Aorta (tissue), 5 donors: ENCODE data around the gene DGKB. TPM values are rescaled to one million over a fixed set of nuclear protein-coding genes. Genes with fewer than 3 reads are reported as not detected.

Experiments
- ATAC-seq: fragments of 200-7000 bp; cut with Tn5 transposase; one replicate; pipeline ENCODE4 v1.9.1; 2022; ENCODE audit warnings: moderate library complexity; ENCODE audit not compliant: low FRiP score
- DNase-seq, 2 donors: peaks; one replicate each; pipeline ENCODE4 v3.0.0-alpha.2; 2020
- H3K27ac ChIP-seq, 2 donors: one replicate each; pipeline ENCODE4 v1.5.1; 2013; ENCODE audit warnings: low read length in 2 of 2, mild to moderate bottlenecking in 2 of 2, moderate library complexity in 2 of 2, control low read depth in 1 of 2, inconsistent platforms in 1 of 2, low read depth in 1 of 2
- H3K27me3 ChIP-seq, 2 donors: one replicate each; pipeline ENCODE4 v1.6.1; 2013; ENCODE audit warnings: control low read depth in 1 of 2, low read length in 1 of 2, mild to moderate bottlenecking in 1 of 2, moderate library complexity in 1 of 2; ENCODE audit not compliant: insufficient read depth in 2 of 2, control insufficient read depth in 1 of 2
- H3K36me3 ChIP-seq, 2 donors: one replicate each; pipeline ENCODE4 v1.6.1; 2013; ENCODE audit warnings: control low read depth in 1 of 2, low read length in 1 of 2, mild to moderate bottlenecking in 1 of 2; ENCODE audit not compliant: insufficient read depth in 2 of 2, control insufficient read depth in 1 of 2
- H3K4me1 ChIP-seq, 2 donors: one replicate each; pipeline ENCODE4 v1.6.1; 2013; ENCODE audit warnings: low read length in 2 of 2, control low read depth in 1 of 2, mild to moderate bottlenecking in 1 of 2, moderate library complexity in 1 of 2; ENCODE audit not compliant: insufficient read depth in 2 of 2, control insufficient read depth in 1 of 2
- H3K4me3 ChIP-seq, 2 donors: one replicate each; pipeline ENCODE4 v1.5.1; 2013; ENCODE audit warnings: low read length in 2 of 2, control low read depth in 1 of 2, mild to moderate bottlenecking in 1 of 2
- H3K9me3 ChIP-seq: one replicate; pipeline ENCODE4 v1.6.1; 2013; ENCODE audit warnings: mild to moderate bottlenecking, low read length; ENCODE audit not compliant: control insufficient read depth
- WGBS, 2 donors: extraction: QIAGEN DNeasy Blood & Tissue Kit; methylation state at CpG; one replicate each; pipeline ENCODE4 v1.1.7; 2013; 5-methylcytosine and 5-hydroxymethylcytosine counted together
- intact Hi-C, 2 donors: fragments of 100-400 bp; cut with DNase I; formaldehyde crosslinking; loops; one replicate each; pipeline versions ENCODE4 v1.14.2 to v1.15.0; 2022
- polyA plus RNA-seq, 2 donors: library from polyadenylated mRNA; stranded (reverse); fragments of 200-250 nt; gene quantifications; one replicate each; pipeline ENCODE4 v1.2.3, GENCODE V29; 2013
- total RNA-seq, 2 donors: library from RNA; stranded (reverse); fragmentation: NEBNext Ultra II Directional; extraction: Animal tissue kit (Norgen Biotek cat#: 25700); gene quantifications; one replicate each; pipeline ENCODE4 v1.2.1, GENCODE V29; 2021
- donor health status: healthy with polysubstance abuse.
- donor health status: Bipolar disorder and iron deficiency.
- donor health status: DM: no; HTN: no; CAD: no.
- donor health status: DM: no; HTN: no; CAD: no.
- donor health status: DM: yes; HTN: yes; CAD: no.

DGKB gene
- total and polyA plus RNA-seq, 4 donors: 0.96 to 1.1 TPM; not detected in 2

GRCh38 chr7:14717169-14717568 is 185.4 kb downstream of the DGKB start:
- DNase-seq (no peak), ATAC-seq (no peak)
- Histone ChIP-seq H3K27me3 (no peaks in the 10 kb centered on the region), H3K36me3 (no peaks in the 10 kb centered on the region), H3K9me3 (no peaks in the 10 kb centered on the region), H3K4me3 (no peak overlapping the region), H3K27ac (no peak overlapping the region), H3K4me1 (no peaks in the 10 kb centered on the region)
- intact Hi-C loops: loop anchor here (5.0 to 10.0 kb wide), 2 partner anchors 298 to 300 kb away; no protein-coding TSS in a partner anchor

DNA sequence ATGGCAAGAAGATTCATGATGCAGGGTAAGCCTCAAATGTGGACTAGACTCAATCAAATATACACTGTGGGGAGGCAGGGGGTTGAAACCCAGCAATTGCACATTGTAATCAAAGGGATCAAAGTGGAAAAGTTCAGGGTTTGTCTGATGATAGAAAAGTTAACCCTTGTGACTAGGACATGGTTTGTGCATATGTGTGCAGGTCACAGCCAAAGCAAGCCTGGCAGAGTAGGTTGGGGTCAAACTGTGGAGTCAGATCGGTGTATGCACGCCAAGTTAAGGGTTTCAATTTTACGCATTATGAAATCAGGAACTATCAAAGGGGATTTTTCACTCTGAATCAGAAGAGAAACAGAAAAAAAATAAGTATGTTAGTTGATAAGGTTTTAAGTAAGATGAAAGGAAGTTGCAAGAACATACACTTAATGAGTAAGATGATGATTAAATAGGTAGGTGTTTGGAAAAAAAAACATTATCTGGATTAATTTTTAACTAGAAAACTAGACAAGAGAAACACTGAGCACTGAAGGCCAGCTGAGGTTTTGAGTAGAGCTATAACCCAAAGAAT is 188.3 kb downstream of the DGKB start:
- DNase-seq (no peak), ATAC-seq (no peak)
- Histone ChIP-seq H3K9me3 (no peaks in the 10 kb centered on the region), H3K36me3 (no peaks in the 10 kb centered on the region), H3K4me1 (no peaks in the 10 kb centered on the region), H3K27ac (no peak overlapping the region), H3K27me3 (no peaks in the 10 kb centered on the region), H3K4me3 (no peak overlapping the region)
- WGBS, 2 donors: 80 to 88% methylated on average over 3 of the region's 3 CpGs
- intact Hi-C loops: loop anchor here in 1 of 2 donors (10.0 kb wide), 1 partner anchor 301 kb away; no protein-coding TSS in a partner anchor

DNA sequence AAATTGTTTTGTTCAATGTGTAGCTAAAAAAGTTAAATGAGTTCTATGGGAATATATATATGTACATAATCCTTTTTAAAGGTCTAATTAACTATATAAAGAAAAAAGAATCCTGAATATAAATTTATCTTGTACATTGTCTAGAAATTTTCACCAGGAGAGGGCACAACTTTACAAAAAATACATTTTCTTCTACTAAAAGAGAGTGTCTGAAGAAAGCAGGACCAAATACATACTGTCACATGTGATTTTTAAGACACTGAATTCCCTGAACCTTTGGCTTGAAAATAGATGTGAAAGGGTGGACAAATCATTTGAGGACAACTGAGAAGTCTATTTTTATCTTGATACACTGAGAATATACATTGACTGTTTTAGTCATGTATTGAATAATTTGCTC is 204.3 kb downstream of the DGKB start:
- intact Hi-C loops: no loop called here
- ATAC-seq (no peak), DNase-seq (no peak)
- Histone ChIP-seq H3K27ac (no peak overlapping the region), H3K27me3 (no peaks in the 10 kb centered on the region), H3K4me1 (no peaks in the 10 kb centered on the region), H3K4me3 (no peak overlapping the region), H3K9me3 (no peaks in the 10 kb centered on the region), H3K36me3 (no peaks in the 10 kb centered on the region)

DNA sequence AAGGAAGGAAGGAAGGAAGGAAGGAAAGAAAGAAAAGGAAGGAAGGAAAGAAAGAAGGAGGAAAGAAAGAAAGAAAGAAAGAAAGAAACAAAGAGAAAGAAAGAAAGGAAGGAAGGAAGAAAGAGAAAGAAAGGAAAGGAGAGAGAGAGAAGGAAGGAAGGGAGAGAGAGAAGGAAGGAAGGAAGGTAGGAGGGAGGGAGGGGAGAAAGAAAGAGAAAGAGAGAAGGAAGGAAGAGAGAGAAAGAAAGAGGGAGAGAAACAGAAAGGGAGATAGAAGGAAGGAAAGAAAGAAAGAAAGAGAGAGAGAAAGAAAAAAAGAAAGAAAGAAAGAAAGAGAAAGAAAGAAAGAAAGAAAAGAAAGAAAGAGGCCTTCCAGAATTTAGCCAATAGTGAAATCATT is 204.9 kb downstream of the DGKB start:
- Histone ChIP-seq H3K4me3 (no peak overlapping the region), H3K27ac (no peak overlapping the region), H3K36me3 (no peaks in the 10 kb centered on the region), H3K9me3 (no peaks in the 10 kb centered on the region), H3K27me3 (no peaks in the 10 kb centered on the region), H3K4me1 (no peaks in the 10 kb centered on the region)
- no peak for ATAC-seq
- intact Hi-C loops: no loop called here
- DNase-seq: no peak

GRCh38 chr7:14691597-14692203 is 210.9 kb downstream of the DGKB start:
- Histone ChIP-seq H3K9me3 (no peaks in the 10 kb centered on the region), H3K27ac (no peak overlapping the region), H3K4me3 (no peak overlapping the region), H3K36me3 (no peaks in the 10 kb centered on the region), H3K4me1 (no peaks in the 10 kb centered on the region), H3K27me3 (no peaks in the 10 kb centered on the region)
- ATAC-seq (no peak), DNase-seq (peak; percentile 50 to 73)
- 0 to 2% methylated on average over 3 of the region's 3 CpGs for WGBS, 2 donors
- intact Hi-C loops: loop anchor here (5.0 kb wide), 2 partner anchors 1409 to 1414 kb away; no protein-coding TSS in a partner anchor

DNA sequence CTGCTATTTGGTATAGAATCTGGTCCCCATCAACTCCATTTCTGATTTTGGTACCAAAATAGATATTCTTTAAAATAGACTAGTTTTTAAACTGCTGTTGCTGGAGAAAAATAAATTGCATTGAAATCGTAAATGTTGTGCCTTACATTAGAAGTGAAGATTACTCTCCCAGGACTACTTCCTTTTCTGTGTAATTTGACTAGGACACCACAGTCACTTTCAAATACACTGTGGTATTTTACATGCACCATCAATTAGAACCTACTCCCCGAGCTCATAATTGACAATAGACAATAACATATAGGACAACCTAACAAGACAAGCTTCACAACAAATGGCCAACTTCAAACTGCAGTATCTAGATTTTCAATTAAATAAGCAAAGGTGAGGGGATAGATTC is 211.5 kb downstream of the DGKB start:
- 34 to 40% methylated on average over 2 of the region's 2 CpGs for WGBS, 2 donors
- H3K36me3 ChIP-seq: no peaks in the 10 kb centered on the region
- intact Hi-C loops: loop anchor here (5.0 kb wide), 2 partner anchors 1409 to 1414 kb away; no protein-coding TSS in a partner anchor
- DNase-seq: no peak
- H3K27me3 ChIP-seq: no peaks in the 10 kb centered on the region
- H3K4me1 ChIP-seq: no peaks in the 10 kb centered on the region
- no peak for ATAC-seq
- no peak overlapping the region for H3K4me3 ChIP-seq
- H3K27ac ChIP-seq: no peak overlapping the region
- no peaks in the 10 kb centered on the region for H3K9me3 ChIP-seq

DNA sequence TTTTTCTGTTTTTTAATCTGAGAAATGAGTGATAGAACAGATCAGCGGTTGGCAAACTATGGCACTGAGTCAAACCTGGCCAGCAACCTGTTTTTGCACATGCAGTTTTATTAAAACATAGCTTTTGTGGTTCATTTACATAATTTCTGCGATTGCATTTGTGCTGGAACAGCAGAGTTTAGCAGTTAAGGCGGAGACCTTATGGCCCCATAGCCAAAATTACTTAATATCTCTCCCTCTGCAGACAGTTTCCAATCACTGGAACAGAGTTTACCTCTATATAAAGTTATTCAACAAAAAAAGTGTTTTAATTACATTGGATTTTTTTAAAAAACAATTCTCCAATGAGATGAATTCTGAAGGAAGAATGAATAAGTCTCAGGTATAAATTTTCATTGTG is 212.1 kb downstream of the DGKB start:
- Histone ChIP-seq H3K4me1 (no peaks in the 10 kb centered on the region), H3K4me3 (no peak overlapping the region), H3K9me3 (no peaks in the 10 kb centered on the region), H3K27me3 (no peaks in the 10 kb centered on the region), H3K27ac (no peak overlapping the region), H3K36me3 (no peaks in the 10 kb centered on the region)
- intact Hi-C loops: loop anchor here (5.0 kb wide), 2 partner anchors 1408 to 1413 kb away; no protein-coding TSS in a partner anchor
- ATAC-seq (no peak), DNase-seq (no peak)
- 75 to 79% methylated on average over 3 of the region's 3 CpGs for WGBS, 2 donors

GRCh38 chr7:14690075-14690474 is 212.5 kb downstream of the DGKB start:
- intact Hi-C loops: loop anchor here (5.0 kb wide), 2 partner anchors 1408 to 1413 kb away; no protein-coding TSS in a partner anchor
- Histone ChIP-seq H3K4me3 (no peak overlapping the region), H3K27ac (no peak overlapping the region), H3K27me3 (no peaks in the 10 kb centered on the region), H3K36me3 (no peaks in the 10 kb centered on the region), H3K9me3 (no peaks in the 10 kb centered on the region), H3K4me1 (no peaks in the 10 kb centered on the region)
- no peak for DNase-seq
- WGBS, 2 donors: 48 to 49% methylated on average over 5 of the region's 5 CpGs
- no peak for ATAC-seq

GRCh38 chr7:14688208-14688607 is 214.3 kb downstream of the DGKB start:
- Histone ChIP-seq H3K4me3 (no peak overlapping the region), H3K27ac (no peak overlapping the region), H3K4me1 (no peaks in the 10 kb centered on the region), H3K36me3 (no peaks in the 10 kb centered on the region), H3K27me3 (no peaks in the 10 kb centered on the region), H3K9me3 (no peaks in the 10 kb centered on the region)
- ATAC-seq: no peak
- intact Hi-C loops: no loop called here
- WGBS, 2 donors: 13 to 22% methylated on average over 3 of the region's 3 CpGs
- no peak for DNase-seq
